ENCODE measurements around the gene NODAL.
"Not testable (repeated sequence)": the region's sequence is repeated elsewhere in the genome, so short reads cannot be mapped to it uniquely, and the experiment has no call there.

NODAL gene

GRCh38 chr10:70441161-70441894 lies at the start of gene NODAL:
TSS of gene NODAL (minus strand) at chr10:70441681. CDS start at chr10:70441667, 14 bp downstream.
- DNase-seq (ENCODE audit: low read depth), result no peak

- no peak for DNase-seq (ENCODE audit: low read depth)
Measured at GRCh38 chr10:70490142-70490541, 48.7 kb upstream of the NODAL start.

- no peak for DNase-seq (ENCODE audit: low read depth)
Measured at GRCh38 chr10:70487824-70488223, 46.3 kb upstream of the NODAL start.

GRCh38 chr10:70483872-70484271 lies 42.4 kb upstream of the NODAL start:
- not testable (repeated sequence) for DNase-seq (ENCODE audit: low read depth)

- no peak for DNase-seq (ENCODE audit: low read depth)
Measured at GRCh38 chr10:70482982-70483760, 41.7 kb upstream of the NODAL start.

- no peak for DNase-seq (ENCODE audit: low read depth)
Measured at GRCh38 chr10:70481831-70482530, 40.5 kb upstream of the NODAL start.

GRCh38 chr10:70481105-70481504 lies 39.6 kb upstream of the NODAL start:
- DNase-seq (ENCODE audit: low read depth), result no peak

- DNase-seq (ENCODE audit: low read depth), result no peak
Measured at GRCh38 chr10:70480239-70480861, 38.9 kb upstream of the NODAL start.

GRCh38 chr10:70479626-70480238 lies 38.3 kb upstream of the NODAL start:
- no peak for DNase-seq (ENCODE audit: low read depth)

GRCh38 chr10:70479165-70479581 lies 37.7 kb upstream of the NODAL start:
- no peak for DNase-seq (ENCODE audit: low read depth)

GRCh38 chr10:70478191-70479164 lies 37.0 kb upstream of the NODAL start, which contains the start of gene PALD1:
TSS of gene PALD1 (plus strand) at chr10:70478767. CDS start at chr10:70525952, 47,185 bp downstream.
- DNase-seq (ENCODE audit: low read depth), result peak; percentile 28

GRCh38 chr10:70477661-70478162 lies 36.2 kb upstream of the NODAL start:
- peak; percentile 55 for DNase-seq (ENCODE audit: low read depth)

GRCh38 chr10:70476249-70477035 lies 35.0 kb upstream of the NODAL start:
- DNase-seq (ENCODE audit: low read depth), result no peak

GRCh38 chr10:70475661-70476060 lies 34.2 kb upstream of the NODAL start:
- no peak for DNase-seq (ENCODE audit: low read depth)

GRCh38 chr10:70474780-70475179 lies 33.3 kb upstream of the NODAL start:
- DNase-seq (ENCODE audit: low read depth), result no peak

- no peak for DNase-seq (ENCODE audit: low read depth)
Measured at GRCh38 chr10:70472799-70473454, 31.4 kb upstream of the NODAL start.

- DNase-seq (ENCODE audit: low read depth), result no peak
Measured at GRCh38 chr10:70466951-70467350, 25.5 kb upstream of the NODAL start.

- no peak for DNase-seq (ENCODE audit: low read depth)
Measured at GRCh38 chr10:70465832-70466231, 24.4 kb upstream of the NODAL start.

GRCh38 chr10:70465278-70465677 lies 23.8 kb upstream of the NODAL start:
- no peak for DNase-seq (ENCODE audit: low read depth)

All from stimulated activated CD8-positive, alpha-beta memory T cell treated with anti-CD3 and anti-CD28 coated beads, Interleukin-4, amount 100 ng/mL, for 24 hours (primary cell).